HepG2 (cell line): ENCODE results near the gene RPUSD3. TPM values are rescaled to one million over a fixed set of nuclear protein-coding genes. Genes with fewer than 3 reads are reported as not detected.
A peak's percentile ranks its signal among the peaks of the same experiment; 100 is the strongest.

Source experiments
- ARNT2 ChIP-seq: sonication (generic); formaldehyde crosslinking; IDR thresholded peaks from 2 replicates; pipeline ENCODE4 v1.8.0; 2022; ENCODE audit warnings: mild to moderate bottlenecking, low read depth, missing genetic modification reagents, moderate library complexity
- HDAC1 ChIP-seq: sonication (generic); formaldehyde crosslinking; IDR thresholded peaks from 2 replicates; pipeline ENCODE4 v1.5.1; 2020; ENCODE audit warnings: mild to moderate bottlenecking, missing genetic modification reagents
- HNF4A ChIP-seq: sonication (generic); formaldehyde crosslinking; IDR thresholded peaks from 2 replicates; pipeline ENCODE4 v1.4.0; 2020; ENCODE audit warnings: missing genetic modification reagents
- PHF8 ChIP-seq: sonication (generic); formaldehyde crosslinking; IDR thresholded peaks from 2 replicates; pipeline ENCODE4 v1.5.0; 2020; ENCODE audit warnings: missing genetic modification reagents
- POGZ ChIP-seq: sonication (generic); formaldehyde crosslinking; IDR thresholded peaks from 2 replicates; pipeline ENCODE4 v1.4.0; 2020; ENCODE audit warnings: mild to moderate bottlenecking, missing genetic modification reagents
- POLR2AphosphoS5 ChIP-seq: IDR thresholded peaks from 2 replicates; pipeline ENCODE4 v1.6.1; 2012; ENCODE audit warnings: low read depth, low read length
- REL ChIP-seq: sonication (generic); formaldehyde crosslinking; conservative IDR thresholded peaks from 2 replicates; pipeline ENCODE4 v1.8.0; 2022; ENCODE audit warnings: mild to moderate bottlenecking, missing genetic modification reagents, moderate library complexity
- SALL1 ChIP-seq: sonication (generic); formaldehyde crosslinking; IDR thresholded peaks from 2 replicates; pipeline ENCODE4 v1.8.0; 2022; ENCODE audit warnings: mild to moderate bottlenecking, missing genetic modification reagents
- SNAPC2 ChIP-seq: sonication (generic); formaldehyde crosslinking; IDR thresholded peaks from 2 replicates; pipeline ENCODE4 v1.8.1; 2022; ENCODE audit warnings: mild to moderate bottlenecking, missing genetic modification reagents
- THRA ChIP-seq: sonication (generic); formaldehyde crosslinking; IDR thresholded peaks from 2 replicates; pipeline ENCODE4 v1.4.0; 2020; ENCODE audit warnings: missing genetic modification reagents, borderline replicate concordance
- ZFY ChIP-seq: sonication (generic); formaldehyde crosslinking; IDR thresholded peaks from 2 replicates; pipeline ENCODE4 v1.4.0; 2020; ENCODE audit warnings: missing genetic modification reagents
- ZNF292 ChIP-seq: sonication (generic); formaldehyde crosslinking; IDR thresholded peaks from 2 replicates; pipeline ENCODE4 v1.8.1; 2022; ENCODE audit warnings: mild to moderate bottlenecking, low read depth, missing genetic modification reagents, borderline replicate concordance
- ZNF343 ChIP-seq: sonication (generic); formaldehyde crosslinking; IDR thresholded peaks from 2 replicates; pipeline ENCODE4 v1.4.0; 2020; ENCODE audit warnings: mild to moderate bottlenecking, missing genetic modification reagents
- ZNF580 ChIP-seq: IDR thresholded peaks from 2 replicates; pipeline ENCODE4 v1.6.1; 2016; ENCODE audit warnings: low read depth, borderline replicate concordance
- ZNF605 ChIP-seq: sonication (generic); formaldehyde crosslinking; IDR thresholded peaks from 2 replicates; pipeline ENCODE4 v1.8.0; 2022; ENCODE audit warnings: mild to moderate bottlenecking, missing genetic modification reagents
- ZNF687 ChIP-seq: sonication (generic); formaldehyde crosslinking; IDR thresholded peaks from 2 replicates; pipeline ENCODE4 v1.5.1; 2020; ENCODE audit warnings: mild to moderate bottlenecking, missing genetic modification reagents, moderate library complexity
- ZNF75D ChIP-seq: sonication (generic); formaldehyde crosslinking; IDR thresholded peaks from 2 replicates; pipeline ENCODE4 v1.8.1; 2023; ENCODE audit warnings: missing genetic modification reagents, mild to moderate bottlenecking, borderline replicate concordance
- ZNF770 ChIP-seq: sonication (generic); formaldehyde crosslinking; IDR thresholded peaks from 2 replicates; pipeline ENCODE4 v1.5.0; 2020; ENCODE audit warnings: mild to moderate bottlenecking, missing genetic modification reagents
- polyA plus RNA-seq, 8 experiments: library from polyadenylated mRNA; depleted of rRNA in 3 of 8; stranded (reverse) in 7 of 8; unstranded in 1 of 8; fragments of >200 nt; fragmentation: Illumina TruSeq in 4 of 8; extraction: Trizol in 4 of 8; gene quantifications; 2 replicates each; pipeline versions ENCODE4 v1.2.1 to v1.2.3, GENCODE V29; 2011 to 2016; ENCODE audit warnings: low read depth in 4 of 8, missing spikeins in 1 of 8, mixed read lengths in 1 of 8; ENCODE audit not compliant: insufficient read depth in 1 of 8
- total RNA-seq, 5 experiments: library from RNA; depleted of rRNA; stranded (reverse); fragments of >200 nt; fragmentation: Illumina TruSeq; extraction: Trizol; gene quantifications; 2 replicates each; pipeline ENCODE4 v1.2.3, GENCODE V29; 2016; ENCODE audit warnings: low read depth in 1 of 5

RPUSD3 gene
- total and polyA plus RNA-seq, 2 of the 13 experiments (the other 11 are each of a cell fraction or from before 2014, with no cell fraction given), result 32.1 to 48.7 TPM

DNA sequence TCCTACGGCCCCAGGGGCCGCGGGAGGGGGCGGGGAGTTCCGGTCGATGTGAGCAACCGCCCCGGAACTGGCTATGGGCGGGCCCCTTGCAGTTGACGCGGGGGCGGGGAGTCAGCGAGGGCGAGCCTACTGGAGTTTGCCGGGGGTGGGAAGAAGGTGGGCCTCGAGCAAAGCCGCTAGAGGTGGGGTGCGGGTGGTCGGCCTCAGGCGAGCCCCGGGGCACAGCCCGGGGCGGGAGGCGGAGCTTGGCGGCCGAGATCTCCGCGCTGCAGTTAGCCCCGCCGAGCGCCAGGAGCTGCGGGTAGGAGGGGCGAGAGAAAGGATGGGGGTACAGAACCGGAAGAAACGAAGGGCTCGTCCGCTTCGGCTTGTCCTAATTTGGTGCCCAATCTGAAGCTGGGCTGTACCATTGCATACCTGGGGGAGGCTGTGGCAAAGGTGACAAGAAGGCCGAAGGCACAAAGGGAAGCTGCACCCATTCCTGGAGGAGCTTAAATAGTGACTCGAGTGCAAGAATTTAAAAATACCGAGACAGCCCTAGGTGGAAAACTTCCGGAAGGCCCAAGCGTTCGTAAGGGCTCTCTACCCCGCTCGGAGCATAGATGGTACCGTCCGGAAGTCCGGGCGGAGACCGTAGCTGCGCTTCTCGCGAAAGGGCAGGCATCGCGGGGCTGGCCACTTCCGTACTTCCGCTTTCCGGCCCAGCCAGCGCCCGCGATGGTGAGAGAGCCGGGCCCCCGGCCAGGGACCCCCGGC lies 51.2 kb downstream of the RPUSD3 start, which contains the start of the genes ARPC4 and TADA3 (continued):
- TF ChIP-seq ZNF687 (CRISPR knock-in tag), result peak; percentile 70; the same call in 1 of the 2 replicates
- peak; percentile 15; the same call in 1 of the 2 replicates for TF ChIP-seq HNF4A (CRISPR knock-in tag)
- TF ChIP-seq REL (CRISPR knock-in tag), result peak; percentile 22; the same call in 1 of the 2 replicates
- no peak; the same call in 1 of the 2 replicates for TF ChIP-seq SNAPC2 (CRISPR knock-in tag)
- TF ChIP-seq ZNF580 (CRISPR knock-in tag), result no peak; the same call in 1 of the 2 replicates
- no peak; the same call in 1 of the 2 replicates for TF ChIP-seq ZNF605 (CRISPR knock-in tag)
- TF ChIP-seq THRA (CRISPR knock-in tag), result no peak; the same call in 1 of the 2 replicates
- peak; percentile 77; the same call in 1 of the 2 replicates for TF ChIP-seq ARNT2 (CRISPR knock-in tag)
- TF ChIP-seq ZNF75D (CRISPR knock-in tag), result no peak
- no peak; the same call in 1 of the 2 replicates for TF ChIP-seq SALL1 (CRISPR knock-in tag)
- TF ChIP-seq POGZ, result 0 out of 2 replicates have a peak, but pooled peaks have one; percentile 19
- TF ChIP-seq ZNF292 (CRISPR knock-in tag), result no peak
- TF ChIP-seq HDAC1 (CRISPR knock-in tag), result peak; percentile 58
- no peak for TF ChIP-seq ZNF770 (CRISPR knock-in tag)
- peak; percentile 61 for TF ChIP-seq POLR2AphosphoS5
- 0 out of 2 replicates have a peak, but pooled peaks have one; percentile 43 for TF ChIP-seq ZNF343 (CRISPR knock-in tag)
- TF ChIP-seq ZFY (CRISPR knock-in tag), result peak; percentile 72
- TF ChIP-seq PHF8 (CRISPR knock-in tag), result peak; percentile 84
